Fibroblast of skin of scalp (primary cell): Measurements from ENCODE around the gene CD44.

Source experiments
- DNase-seq: peaks from one replicate; pipeline ENCODE4 v3.0.0-alpha.2; 2013

Gene CD44

GRCh38 chr11:35178067-35178805 is 39.3 kb downstream of the CD44 start:
- no peak for DNase-seq

GRCh38 chr11:35178873-35179272 is 39.9 kb downstream of the CD44 start:
- DNase-seq = no peak

- DNase-seq = no peak
Measured at GRCh38 chr11:35179466-35180135, 40.6 kb downstream of the CD44 start.

GRCh38 chr11:35180317-35181233 is 41.6 kb downstream of the CD44 start:
- no peak for DNase-seq

- no peak for DNase-seq
Measured at GRCh38 chr11:35182317-35182939, 43.5 kb downstream of the CD44 start.

- no peak for DNase-seq
Measured at GRCh38 chr11:35183326-35183925, 44.5 kb downstream of the CD44 start.

GRCh38 chr11:35185696-35186095 is 46.7 kb downstream of the CD44 start:
- peak; percentile 57 for DNase-seq

- no peak for DNase-seq
Measured at GRCh38 chr11:35187996-35188395, 49.0 kb downstream of the CD44 start.

GRCh38 chr11:35190804-35191348 is 51.9 kb downstream of the CD44 start:
- DNase-seq = peak; percentile 43

- DNase-seq = no peak
Measured at GRCh38 chr11:35192347-35192746, 53.4 kb downstream of the CD44 start.

GRCh38 chr11:35193767-35194166 is 54.8 kb downstream of the CD44 start:
- no peak for DNase-seq

- DNase-seq = no peak
Measured at GRCh38 chr11:35197292-35197691, 58.3 kb downstream of the CD44 start.

GRCh38 chr11:35200811-35201341 is 61.9 kb downstream of the CD44 start:
- no peak for DNase-seq

- DNase-seq = no peak
Measured at GRCh38 chr11:35204614-35205013, 65.6 kb downstream of the CD44 start.

- no peak for DNase-seq
Measured at GRCh38 chr11:35206616-35207015, 67.6 kb downstream of the CD44 start.

- DNase-seq = peak; percentile 17
Measured at GRCh38 chr11:35207471-35208403, 68.8 kb downstream of the CD44 start.

GRCh38 chr11:35208795-35209194 is 69.8 kb downstream of the CD44 start:
- DNase-seq = no peak

GRCh38 chr11:35210876-35211546 is 72.0 kb downstream of the CD44 start:
- no peak for DNase-seq

GRCh38 chr11:35211952-35212351 is 73.0 kb downstream of the CD44 start:
- DNase-seq = no peak

GRCh38 chr11:35214226-35214770 is 75.3 kb downstream of the CD44 start:
- DNase-seq = peak; percentile 68
